Keratinocyte (primary cell): ENCODE measurements around the gene SERP1. TPM values are rescaled to one million over a fixed set of nuclear protein-coding genes. Genes with fewer than 3 reads are reported as not detected.
A peak's percentile ranks its signal among the peaks of the same experiment; 100 is the strongest.

Experiments
- DNase-seq: peaks from one replicate; pipeline ENCODE4 v3.0.0-alpha.2; 2011; ENCODE audit warnings: low read depth, missing footprints, low spot score
- FAIRE-seq: peaks from 2 replicates; lab custom pipeline; 2011; peaks lifted over from hg19 to GRCh38; lab: Jason Lieb, UNC
- H2AFZ ChIP-seq: 2 replicates; pipeline ENCODE4 v1.6.0; 2012; ENCODE audit warnings: low read length, control low read depth, inconsistent platforms; ENCODE audit not compliant: control insufficient read depth
- H3K27ac ChIP-seq: 2 replicates; pipeline ENCODE4 v1.5.1; 2011; ENCODE audit warnings: low read length; ENCODE audit not compliant: control insufficient read depth, insufficient read depth
- H3K27me3 ChIP-seq: 3 replicates; pipeline ENCODE4 v1.6.0; 2011; ENCODE audit warnings: low read length; ENCODE audit not compliant: control insufficient read depth, insufficient read depth; ENCODE audit errors: extremely low read depth
- H3K36me3 ChIP-seq, 2 experiments: 2 replicates in 1 of 2; 3 replicates in 1 of 2; pipeline ENCODE4 v1.5.1; 2011; ENCODE audit warnings: low read length in 2 of 2, mild to moderate bottlenecking in 1 of 2; ENCODE audit not compliant: control insufficient read depth in 2 of 2, insufficient read depth in 2 of 2; ENCODE audit errors: extremely low read depth in 1 of 2
- H3K4me1 ChIP-seq: 3 replicates; pipeline ENCODE4 v1.5.1; 2011; ENCODE audit warnings: low read length; ENCODE audit not compliant: control insufficient read depth, insufficient read depth; ENCODE audit errors: extremely low read depth
- H3K4me2 ChIP-seq: 3 replicates; pipeline ENCODE4 v1.6.0; 2011; ENCODE audit warnings: low read depth, low read length; ENCODE audit not compliant: control insufficient read depth, insufficient read depth; ENCODE audit errors: extremely low read depth
- H3K4me3 ChIP-seq, 3 experiments: fragments of 200-600 bp in 1 of 3; sonication (generic) in 1 of 3; 2 replicates in 2 of 3; 3 replicates in 1 of 3; pipeline ENCODE4 v1.5.1; 2011 to 2016; ENCODE audit warnings: low read length in 3 of 3, mild to moderate bottlenecking in 3 of 3, control low read depth in 2 of 3, inconsistent platforms in 1 of 3, low read depth in 1 of 3, mixed read lengths in 1 of 3, mixed run types in 1 of 3, moderate library complexity in 1 of 3; ENCODE audit not compliant: control insufficient read depth in 2 of 3, insufficient read depth in 2 of 3; ENCODE audit errors: extremely low read depth in 1 of 3
- H3K79me2 ChIP-seq: 2 replicates; pipeline ENCODE4 v1.6.0; 2012; ENCODE audit warnings: low read length; ENCODE audit not compliant: control insufficient read depth, insufficient read depth
- H3K9ac ChIP-seq: 3 replicates; pipeline ENCODE4 v1.6.0; 2011; ENCODE audit warnings: low read length; ENCODE audit not compliant: control insufficient read depth, insufficient read depth; ENCODE audit errors: extremely low read depth
- H3K9me1 ChIP-seq: 3 replicates; pipeline ENCODE4 v1.6.0; 2011; ENCODE audit warnings: low read length; ENCODE audit not compliant: control insufficient read depth, insufficient read depth; ENCODE audit errors: extremely low read depth
- H3K9me3 ChIP-seq: 2 replicates; pipeline ENCODE4 v1.5.1; 2012; ENCODE audit warnings: low read depth, low read length; ENCODE audit not compliant: control insufficient read depth
- H4K20me1 ChIP-seq: 3 replicates; pipeline ENCODE4 v1.6.0; 2011; ENCODE audit warnings: low read length; ENCODE audit not compliant: control insufficient read depth, insufficient read depth; ENCODE audit errors: extremely low read depth
- CTCF ChIP-seq, 3 experiments: IDR thresholded peaks in 1 of 3; conservative IDR thresholded peaks in 1 of 3; optimal IDR thresholded peaks in 1 of 3; 2 replicates in 2 of 3; 3 replicates in 1 of 3; pipeline versions ENCODE3 to v1.5.1; 2011; ENCODE audit warnings: low read length in 3 of 3, mild to moderate bottlenecking in 3 of 3, moderate library complexity in 2 of 3, control low read depth in 1 of 3, inconsistent platforms in 1 of 3; ENCODE audit not compliant: insufficient read depth in 2 of 3; ENCODE audit errors: extremely low read depth in 1 of 3
- EZH2 ChIP-seq: IDR thresholded peaks from one replicate; pipeline ENCODE4 v1.6.1; 2012; ENCODE audit warnings: inconsistent platforms, mild to moderate bottlenecking, low read length, moderate library complexity
- dilution Hi-C: fragments of 300-500 bp; cut with MboI; formaldehyde crosslinking; loops from one replicate; pipeline ENCODE4 v1.7.0; 2020; ENCODE audit warnings: low sequenced_read_pairs; ENCODE audit not compliant: extremely low pct_ligation_motif_present
- polyA plus RNA-seq, 5 experiments: library from polyadenylated mRNA; depleted of rRNA in 3 of 5; stranded (reverse) in 3 of 5; stranded (forward) in 1 of 5; unstranded in 1 of 5; fragments of >200 nt; gene quantifications; 1 replicate in 1 of 5; 2 replicates in 3 of 5; 3 replicates in 1 of 5; pipeline versions ENCODE4 v1.2.1 to v1.2.3, GENCODE V29; 2011 to 2012; ENCODE audit warnings: missing spikeins in 2 of 5, low read depth in 1 of 5, low replicate concordance in 1 of 5

SERP1 gene
- polyA plus RNA-seq, 1 donor (not counting 4 experiments of a cell fraction or from before 2014, with no cell fraction given): 84.2 TPM

- Histone ChIP-seq H3K4me3 (no peak overlapping the region), H3K4me1 (peaks cover 4% of the 10 kb centered on the region), H4K20me1 (no peaks in the 10 kb centered on the region), H3K9ac (no peak overlapping the region), H3K27me3 (no peaks in the 10 kb centered on the region), H3K9me3 (no peaks in the 10 kb centered on the region), H3K9me1 (no peaks in the 10 kb centered on the region), H2AFZ (no peak overlapping the region), H3K79me2 (no peaks in the 10 kb centered on the region), H3K4me2 (no peak overlapping the region), H3K27ac (no peak overlapping the region), H3K36me3 (no peaks in the 10 kb centered on the region)
- TF ChIP-seq CTCF (optimal IDR thresholded peaks at IDR 0.05 in 1 of 3, IDR thresholded peaks at IDR 0.05 in 1 of 3, conservative IDR thresholded peaks at IDR 0.05 in 1 of 3; ENCODE audit: extremely low read depth in 1 of 3, insufficient read depth in 2 of 3, low read length in 3 of 3) (no peak), EZH2 (no peak)
- dilution Hi-C loops: no loop called here
- FAIRE-seq: no peak
- DNase-seq: no peak
These were observed 22.8 kb downstream of the SERP1 start for GRCh38 chr3:150523538-150523937.

- H3K36me3 ChIP-seq: no peaks in the 10 kb centered on the region
- TF ChIP-seq CTCF (optimal IDR thresholded peaks at IDR 0.05 in 1 of 3, IDR thresholded peaks at IDR 0.05 in 1 of 3, conservative IDR thresholded peaks at IDR 0.05 in 1 of 3; ENCODE audit: extremely low read depth in 1 of 3, insufficient read depth in 2 of 3, low read length in 3 of 3) (no peak), EZH2 (no peak)
- no peak overlapping the region for H3K4me3 ChIP-seq
- no peak overlapping the region for H3K4me2 ChIP-seq
- H3K27me3 ChIP-seq: no peaks in the 10 kb centered on the region
- peaks cover 8% of the 10 kb centered on the region for H3K4me1 ChIP-seq
- H3K9me1 ChIP-seq: no peaks in the 10 kb centered on the region
- H3K9me3 ChIP-seq: peaks cover 6% of the 10 kb centered on the region
- dilution Hi-C loops: no loop called here
- H3K9ac ChIP-seq: no peak overlapping the region
- no peak for DNase-seq
- FAIRE-seq: no peak
- H3K27ac ChIP-seq: no peak overlapping the region
- H2AFZ ChIP-seq: peak overlapping the region; percentile 46
- no peaks in the 10 kb centered on the region for H3K79me2 ChIP-seq
- no peaks in the 10 kb centered on the region for H4K20me1 ChIP-seq
These were observed 24.8 kb downstream of the SERP1 start for GRCh38 chr3:150521463-150521862.
